Mucosa of stomach (tissue), 1 donor: ENCODE data around the gene CTDP1.

Source experiments
- H3K27me3 ChIP-seq: one replicate; pipeline ENCODE4 v1.7.0; 2013; ENCODE audit warnings: mild to moderate bottlenecking, low read length; ENCODE audit not compliant: control insufficient read depth, insufficient read depth
- H3K36me3 ChIP-seq: one replicate; pipeline ENCODE4 v1.7.0; 2013; ENCODE audit warnings: low read length; ENCODE audit not compliant: control insufficient read depth, insufficient read depth
- H3K4me1 ChIP-seq: one replicate; pipeline ENCODE4 v1.7.0; 2013; ENCODE audit warnings: mild to moderate bottlenecking, low read length; ENCODE audit not compliant: control insufficient read depth, insufficient read depth
- H3K4me3 ChIP-seq: one replicate; pipeline ENCODE4 v1.7.0; 2013; ENCODE audit warnings: low read length
- H3K9ac ChIP-seq: one replicate; pipeline ENCODE4 v1.7.0; 2013; ENCODE audit warnings: mild to moderate bottlenecking, low read length, moderate library complexity
- H3K9me3 ChIP-seq: one replicate; pipeline ENCODE4 v1.7.0; 2013; ENCODE audit warnings: mild to moderate bottlenecking, low read length, moderate library complexity; ENCODE audit not compliant: control insufficient read depth
- donor health status: Pancreatic carcinoma.

CTDP1 gene

GRCh38 chr18:79647307-79647706, 32.3 kb upstream of the CTDP1 start:
- no peak overlapping the region for H3K4me3 ChIP-seq
- H3K27me3 ChIP-seq, result no peaks in the 10 kb centered on the region
- no peaks in the 10 kb centered on the region for H3K36me3 ChIP-seq
- H3K9ac ChIP-seq, result no peak overlapping the region
- no peaks in the 10 kb centered on the region for H3K4me1 ChIP-seq
- no peaks in the 10 kb centered on the region for H3K9me3 ChIP-seq

DNA sequence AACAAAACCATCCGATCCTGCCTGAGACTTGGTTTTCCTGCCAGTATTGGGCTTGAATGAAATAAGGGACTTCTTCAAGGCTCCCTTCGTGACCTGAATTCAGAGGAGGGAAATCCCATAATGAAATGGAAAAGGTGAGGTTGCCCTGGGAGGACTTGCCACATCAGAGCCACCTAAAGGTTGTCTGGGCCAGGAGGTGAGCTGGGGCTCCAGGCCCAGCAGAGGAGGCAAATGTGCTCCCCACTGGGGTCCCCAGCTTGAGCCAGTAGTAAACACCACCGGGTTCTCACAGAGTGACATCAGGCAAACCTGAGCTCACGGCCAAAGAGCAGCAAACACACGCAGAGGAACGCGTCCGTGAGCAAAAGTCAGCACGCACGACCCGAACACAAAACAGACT, 28.6 kb upstream of the CTDP1 start:
- no peak overlapping the region for H3K4me3 ChIP-seq
- no peaks in the 10 kb centered on the region for H3K36me3 ChIP-seq
- no peak overlapping the region for H3K9ac ChIP-seq
- H3K9me3 ChIP-seq, result no peaks in the 10 kb centered on the region
- no peaks in the 10 kb centered on the region for H3K27me3 ChIP-seq
- no peaks in the 10 kb centered on the region for H3K4me1 ChIP-seq

GRCh38 chr18:79657342-79657996, 22.1 kb upstream of the CTDP1 start:
- Histone ChIP-seq H3K27me3 (peaks cover 5% of the 10 kb centered on the region), H3K36me3 (no peaks in the 10 kb centered on the region), H3K9ac (no peak overlapping the region), H3K4me1 (peaks cover 6% of the 10 kb centered on the region), H3K4me3 (no peak overlapping the region), H3K9me3 (no peaks in the 10 kb centered on the region)

GRCh38 chr18:79658366-79658765, 21.2 kb upstream of the CTDP1 start:
- H3K4me1 ChIP-seq, result peaks cover 6% of the 10 kb centered on the region
- H3K9ac ChIP-seq, result no peak overlapping the region
- no peaks in the 10 kb centered on the region for H3K9me3 ChIP-seq
- peaks cover 5% of the 10 kb centered on the region for H3K27me3 ChIP-seq
- H3K36me3 ChIP-seq, result no peaks in the 10 kb centered on the region
- H3K4me3 ChIP-seq, result no peak overlapping the region

DNA sequence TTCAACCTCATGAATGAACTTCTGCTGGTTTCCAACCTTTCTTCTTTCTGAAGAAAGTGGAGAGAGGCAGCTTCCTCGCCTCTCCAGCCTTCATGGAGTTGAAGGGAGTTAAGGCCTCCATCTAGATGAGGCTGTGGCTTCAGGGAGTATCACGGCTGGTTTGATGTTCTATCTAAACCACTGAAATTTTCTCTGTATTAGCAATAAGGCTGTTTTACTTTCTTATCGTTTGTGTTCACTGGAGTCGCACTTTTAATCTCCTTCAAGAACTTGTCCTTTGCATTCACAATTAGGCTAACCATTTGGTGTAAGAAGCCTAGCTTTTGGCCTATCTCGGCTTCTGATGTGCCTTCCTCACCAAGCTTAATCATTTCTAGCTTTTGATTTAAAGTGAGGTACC, 19.9 kb upstream of the CTDP1 start:
- no peak overlapping the region for H3K4me3 ChIP-seq
- peaks cover 6% of the 10 kb centered on the region for H3K4me1 ChIP-seq
- H3K9me3 ChIP-seq, result no peaks in the 10 kb centered on the region
- H3K36me3 ChIP-seq, result no peaks in the 10 kb centered on the region
- no peak overlapping the region for H3K9ac ChIP-seq
- H3K27me3 ChIP-seq, result peaks cover 5% of the 10 kb centered on the region

GRCh38 chr18:79662034-79662433, 17.6 kb upstream of the CTDP1 start:
- Histone ChIP-seq H3K36me3 (no peaks in the 10 kb centered on the region), H3K27me3 (peaks cover 5% of the 10 kb centered on the region), H3K9ac (no peak overlapping the region), H3K4me3 (no peak overlapping the region), H3K4me1 (peaks cover 5% of the 10 kb centered on the region), H3K9me3 (no peaks in the 10 kb centered on the region)

GRCh38 chr18:79662439-79662838, 17.2 kb upstream of the CTDP1 start:
- H3K4me1 ChIP-seq, result peaks cover under 1% of the 10 kb centered on the region
- H3K36me3 ChIP-seq, result no peaks in the 10 kb centered on the region
- no peak overlapping the region for H3K9ac ChIP-seq
- no peaks in the 10 kb centered on the region for H3K9me3 ChIP-seq
- H3K4me3 ChIP-seq, result no peak overlapping the region
- H3K27me3 ChIP-seq, result peaks cover 5% of the 10 kb centered on the region

DNA sequence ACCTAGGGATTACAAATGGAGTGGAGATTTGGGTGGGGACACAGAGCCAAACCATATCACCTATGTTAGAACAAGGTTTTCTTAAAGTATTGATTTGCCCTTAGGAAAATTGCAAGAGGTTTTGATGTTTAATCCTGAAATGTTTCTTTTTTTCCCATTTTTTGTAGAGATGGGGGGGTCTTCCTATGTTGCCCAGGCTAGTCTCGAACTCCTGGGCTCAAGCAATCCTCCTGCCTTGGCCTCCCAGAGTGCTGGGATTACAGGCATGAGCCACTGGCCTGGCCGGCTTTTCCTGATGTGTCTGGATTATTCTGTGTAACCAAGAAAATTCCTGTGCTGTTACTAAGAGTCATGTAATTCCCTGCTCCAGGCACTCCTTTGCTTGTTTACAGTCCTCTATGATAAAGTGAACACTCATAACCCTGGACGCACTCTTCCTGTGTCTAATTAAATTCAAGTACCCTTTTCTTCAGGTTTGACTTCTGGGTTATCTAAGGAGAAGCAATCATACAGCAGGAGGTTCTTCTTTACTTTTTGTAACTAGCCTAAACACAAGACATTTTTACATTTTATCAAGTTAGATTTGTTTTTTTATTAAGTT, 15.0 kb upstream of the CTDP1 start:
- peaks cover 3% of the 10 kb centered on the region for H3K27me3 ChIP-seq
- H3K36me3 ChIP-seq, result no peaks in the 10 kb centered on the region
- no peak overlapping the region for H3K9ac ChIP-seq
- H3K4me3 ChIP-seq, result no peak overlapping the region
- no peaks in the 10 kb centered on the region for H3K9me3 ChIP-seq
- no peaks in the 10 kb centered on the region for H3K4me1 ChIP-seq

GRCh38 chr18:79668203-79668602, 11.4 kb upstream of the CTDP1 start:
- Histone ChIP-seq H3K9ac (no peak overlapping the region), H3K9me3 (no peaks in the 10 kb centered on the region), H3K4me3 (no peak overlapping the region)

GRCh38 chr18:79672490-79673276, 6.9 kb upstream of the CTDP1 start:
- H3K4me1 ChIP-seq, result no peaks in the 10 kb centered on the region
- no peaks in the 10 kb centered on the region for H3K9me3 ChIP-seq
- no peaks in the 10 kb centered on the region for H3K36me3 ChIP-seq
- no peak overlapping the region for H3K9ac ChIP-seq
- H3K4me3 ChIP-seq, result no peak overlapping the region
- no peaks in the 10 kb centered on the region for H3K27me3 ChIP-seq

More at GRCh38 chr18:79668203-79668602, 11.4 kb upstream of the CTDP1 start:
- Histone ChIP-seq H3K4me1 (no peaks in the 10 kb centered on the region), H3K27me3 (no peaks in the 10 kb centered on the region), H3K36me3 (no peaks in the 10 kb centered on the region)

DNA sequence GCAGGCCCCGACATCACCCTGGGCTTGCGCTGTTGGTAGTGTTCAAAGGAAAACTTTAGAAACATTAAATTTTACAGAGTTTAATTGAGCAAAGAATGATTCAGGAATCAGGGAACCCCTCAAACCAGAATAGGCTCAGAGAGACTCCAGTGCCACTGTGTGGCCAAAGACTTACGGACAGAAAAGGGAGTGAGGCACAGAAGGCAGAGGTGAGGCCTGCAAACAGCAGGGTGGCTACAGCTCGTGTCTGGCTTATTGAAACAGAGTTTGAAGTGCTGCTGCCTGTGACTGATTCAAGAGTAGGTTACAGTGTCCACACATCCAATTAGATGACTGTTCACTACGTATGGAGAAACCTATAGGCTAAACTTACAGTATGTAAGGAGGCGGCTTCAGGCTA, 2.4 kb upstream of the CTDP1 start:
- Histone ChIP-seq H3K27me3 (no peaks in the 10 kb centered on the region), H3K4me3 (no peak overlapping the region), H3K9me3 (no peaks in the 10 kb centered on the region), H3K9ac (no peak overlapping the region), H3K36me3 (no peaks in the 10 kb centered on the region), H3K4me1 (peaks cover 23% of the 10 kb centered on the region)

DNA sequence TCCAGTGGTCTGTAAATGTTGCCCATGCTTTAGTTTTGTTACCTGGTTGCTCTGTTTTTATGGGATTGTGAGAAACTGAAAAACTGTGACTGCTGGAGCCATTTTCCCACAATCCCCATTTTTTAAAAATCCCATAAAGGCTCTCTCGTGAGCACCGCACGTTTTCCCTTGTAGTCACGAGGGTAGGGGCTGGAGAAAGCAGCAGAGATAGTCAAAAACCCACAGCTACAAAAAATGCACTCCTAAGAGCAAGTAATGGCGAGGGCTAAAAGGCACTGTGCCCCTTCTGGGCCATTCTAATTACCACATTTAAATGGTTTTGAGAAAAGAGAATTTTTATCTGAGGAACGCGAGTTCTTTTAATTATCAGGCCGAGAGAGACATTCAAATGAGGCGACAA, 1.8 kb upstream of the CTDP1 start:
- Histone ChIP-seq H3K27me3 (no peaks in the 10 kb centered on the region), H3K4me3 (no peak overlapping the region), H3K9me3 (no peaks in the 10 kb centered on the region), H3K36me3 (no peaks in the 10 kb centered on the region), H3K4me1 (peaks cover 23% of the 10 kb centered on the region), H3K9ac (peak overlapping the region; percentile 83)
